Measurements from ENCODE around the gene EDN2.

EDN2 gene

DNA sequence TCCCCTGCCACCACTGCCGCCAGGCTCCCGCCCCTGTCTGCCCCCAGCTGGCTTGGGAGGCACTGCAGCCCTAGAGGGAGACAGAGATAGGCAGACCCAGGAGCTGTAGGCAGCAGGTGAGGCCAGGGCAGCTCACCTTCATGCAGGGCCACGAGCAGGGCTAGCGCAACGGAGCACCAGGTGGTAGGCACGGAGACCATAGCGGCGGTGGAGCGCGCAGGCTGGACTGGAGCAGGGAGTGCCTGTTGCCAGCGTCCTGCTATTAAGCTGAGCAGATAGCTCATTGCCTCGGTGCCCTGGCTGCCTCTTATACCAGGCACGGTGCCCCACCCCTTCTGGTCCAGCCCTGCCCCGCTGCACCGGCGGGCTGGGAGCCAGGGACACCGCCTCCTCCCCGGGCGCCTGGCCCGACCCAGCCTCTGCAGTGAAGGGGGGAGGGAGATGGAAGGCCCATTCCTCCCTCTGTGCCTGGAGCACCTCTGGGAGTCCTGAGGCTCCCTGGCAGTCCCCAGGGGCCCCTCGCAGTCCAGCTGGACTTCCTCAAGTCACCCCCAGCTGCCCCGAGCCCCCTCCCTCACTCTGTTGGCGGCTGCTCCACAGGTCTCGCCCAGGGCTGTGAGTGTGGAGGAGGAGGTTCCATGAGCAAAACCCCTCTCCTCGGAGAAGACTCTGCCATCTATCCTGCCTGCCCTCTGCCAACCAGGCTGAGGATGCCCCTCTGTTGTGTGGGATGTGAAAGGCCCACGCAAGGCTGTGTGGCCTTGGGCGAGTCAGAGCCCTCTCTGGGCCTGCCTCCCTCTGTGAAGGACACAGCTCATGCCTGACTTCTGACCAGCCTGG, at the start of gene EDN2:
TSS of gene EDN2 (minus strand) at position 282 of the 840 bp plus-strand sequence. CDS start at position 200, 82 bp downstream.
- DNase-seq (ENCODE audit: low read depth in 2 of 2), result no peak

DNA sequence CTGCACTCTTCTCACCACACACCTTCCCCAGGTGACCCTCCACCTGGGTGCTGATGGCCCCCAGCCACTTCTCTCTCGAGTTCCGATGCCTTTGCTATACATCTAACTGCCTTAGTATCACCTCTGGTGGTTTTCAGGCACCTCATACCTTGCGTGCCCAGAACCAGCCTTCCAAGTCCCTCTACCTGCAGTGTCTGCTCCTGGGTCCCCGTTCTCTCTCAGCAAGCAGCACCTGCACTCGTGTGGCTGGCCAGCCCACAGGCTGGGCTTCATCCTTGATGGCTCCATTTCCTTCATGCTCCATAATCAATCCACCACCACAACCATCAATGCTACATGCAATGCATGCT, 49.2 kb upstream of the EDN2 start:
- DNase-seq (ENCODE audit: low read depth in 2 of 2), result no peak

DNA sequence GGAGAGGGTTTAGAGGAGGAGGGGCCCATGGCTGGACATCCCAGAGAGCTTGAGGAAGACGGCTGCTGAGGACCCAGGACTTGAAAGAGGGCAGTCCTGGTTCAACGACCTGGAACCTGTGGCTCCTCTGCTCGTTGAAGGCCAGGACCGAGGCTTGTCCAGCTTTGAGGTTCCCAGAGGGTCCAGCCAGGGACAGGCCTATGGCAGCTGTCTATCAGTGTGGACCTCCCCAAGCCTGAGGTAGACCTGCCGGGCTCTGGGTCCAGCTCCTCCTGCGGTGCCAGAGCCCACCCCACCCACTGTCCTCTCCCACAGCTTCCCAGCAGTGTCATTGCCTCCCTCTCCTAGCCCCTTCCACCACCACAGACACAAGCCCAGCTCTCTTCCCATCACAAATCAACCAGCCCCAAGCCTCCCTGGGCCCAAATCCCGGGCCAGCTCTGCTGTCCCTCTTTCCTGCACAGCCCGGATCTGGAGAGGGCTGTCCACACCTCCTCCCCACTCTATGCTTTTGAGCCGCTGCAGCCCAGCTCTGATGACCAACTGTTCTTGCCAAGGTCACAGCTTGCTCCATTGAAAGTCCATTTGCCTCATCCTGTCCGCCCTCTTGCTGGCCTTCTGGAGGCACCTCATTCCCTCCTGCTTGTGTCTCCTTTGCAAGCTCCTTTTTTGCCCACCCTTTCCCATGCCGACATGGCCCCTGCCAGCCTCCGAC, 48.7 kb upstream of the EDN2 start:
- DNase-seq (ENCODE audit: low read depth in 2 of 2), result no peak

DNA sequence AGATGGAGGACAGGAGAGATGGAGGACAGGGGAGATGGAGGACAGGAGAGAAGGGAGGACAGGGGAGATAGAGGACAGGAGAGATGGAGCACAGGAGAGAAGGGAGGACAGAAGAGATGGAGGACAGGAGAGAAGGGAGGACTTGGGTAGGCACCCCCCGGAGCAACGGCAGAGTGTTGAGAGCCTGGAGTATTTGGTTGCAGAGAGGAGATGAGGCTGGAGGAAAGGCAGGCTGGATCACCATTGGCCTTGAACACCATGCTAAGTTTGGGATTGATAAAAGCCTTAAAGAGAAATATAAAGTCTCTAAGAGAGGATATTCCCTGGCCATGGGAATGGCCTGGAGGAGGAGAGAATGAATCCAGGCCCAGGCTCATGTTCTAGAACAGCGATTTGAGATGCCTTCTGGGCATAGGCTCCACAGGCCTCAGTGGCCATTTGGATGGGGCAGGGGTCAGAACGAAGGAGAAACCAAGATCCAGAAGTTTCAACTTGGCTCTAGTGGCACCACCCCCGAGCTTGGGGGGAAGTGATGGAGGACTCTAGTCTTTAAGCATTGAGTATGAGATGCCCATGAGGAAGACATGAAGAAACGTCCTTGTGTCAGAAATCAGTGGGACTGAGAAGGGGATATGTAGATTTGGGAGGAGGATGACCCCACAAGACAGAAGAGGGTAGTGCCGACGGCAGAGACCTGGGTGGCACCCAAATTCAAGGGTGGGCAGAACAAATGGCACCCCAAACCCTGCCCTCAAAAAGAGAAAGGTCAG, 47.9 kb upstream of the EDN2 start:
- DNase-seq (ENCODE audit: low read depth in 2 of 2), result no peak

DNA sequence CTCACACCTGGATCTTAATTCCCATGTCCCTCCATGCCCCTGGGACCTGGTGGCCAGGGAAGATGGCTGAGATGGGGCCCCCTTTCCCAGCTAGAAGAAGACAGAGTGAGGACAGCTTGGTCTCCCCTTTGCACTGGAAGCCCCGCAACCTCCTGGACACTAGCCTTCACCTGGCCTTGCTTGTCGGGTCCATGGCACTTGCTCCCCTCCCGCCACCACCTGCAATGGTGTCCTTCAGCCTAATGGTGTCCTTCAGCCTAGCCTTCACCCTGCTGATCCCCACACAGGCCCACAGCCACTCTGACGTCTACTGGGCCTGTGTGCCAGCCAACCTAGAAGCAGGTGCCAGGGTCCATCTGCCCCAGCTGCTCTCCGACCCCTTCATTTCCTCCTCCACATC, 45.9 kb upstream of the EDN2 start:
- DNase-seq (ENCODE audit: low read depth in 2 of 2), result no peak

DNA sequence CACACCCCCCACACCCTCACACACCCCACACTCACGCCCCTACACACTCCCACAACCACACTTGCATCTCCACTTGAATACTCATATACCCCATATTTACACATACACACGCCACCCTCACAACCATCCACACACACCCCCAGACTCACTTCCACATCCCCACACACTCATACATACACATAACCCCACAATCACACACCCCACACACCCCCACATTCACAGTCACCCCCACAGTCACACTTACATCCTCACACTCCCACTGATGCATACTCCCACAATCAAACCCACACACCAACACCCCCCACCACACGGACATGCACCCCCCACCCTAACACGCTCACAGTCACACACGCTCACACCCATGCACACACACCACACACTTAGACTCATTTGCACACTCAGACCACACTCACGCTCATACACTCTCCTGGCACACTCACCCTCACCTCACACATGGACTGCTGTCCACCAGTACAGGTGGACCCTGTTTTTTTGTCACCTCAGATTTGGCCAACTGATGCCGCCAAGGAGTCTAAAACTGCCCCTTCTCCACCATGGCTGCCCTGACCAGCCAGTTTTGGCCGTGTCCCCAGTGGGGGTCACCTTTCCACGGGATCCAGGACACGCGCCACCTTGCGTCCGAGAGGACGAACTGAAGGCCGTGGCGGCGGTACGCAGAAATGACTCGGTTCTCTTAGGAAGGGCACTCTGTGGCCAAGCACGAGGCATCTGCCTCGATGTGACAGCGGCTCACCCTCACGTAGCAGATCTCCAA, 45.3 kb upstream of the EDN2 start:
- no peak for DNase-seq (ENCODE audit: low read depth in 2 of 2)

DNA sequence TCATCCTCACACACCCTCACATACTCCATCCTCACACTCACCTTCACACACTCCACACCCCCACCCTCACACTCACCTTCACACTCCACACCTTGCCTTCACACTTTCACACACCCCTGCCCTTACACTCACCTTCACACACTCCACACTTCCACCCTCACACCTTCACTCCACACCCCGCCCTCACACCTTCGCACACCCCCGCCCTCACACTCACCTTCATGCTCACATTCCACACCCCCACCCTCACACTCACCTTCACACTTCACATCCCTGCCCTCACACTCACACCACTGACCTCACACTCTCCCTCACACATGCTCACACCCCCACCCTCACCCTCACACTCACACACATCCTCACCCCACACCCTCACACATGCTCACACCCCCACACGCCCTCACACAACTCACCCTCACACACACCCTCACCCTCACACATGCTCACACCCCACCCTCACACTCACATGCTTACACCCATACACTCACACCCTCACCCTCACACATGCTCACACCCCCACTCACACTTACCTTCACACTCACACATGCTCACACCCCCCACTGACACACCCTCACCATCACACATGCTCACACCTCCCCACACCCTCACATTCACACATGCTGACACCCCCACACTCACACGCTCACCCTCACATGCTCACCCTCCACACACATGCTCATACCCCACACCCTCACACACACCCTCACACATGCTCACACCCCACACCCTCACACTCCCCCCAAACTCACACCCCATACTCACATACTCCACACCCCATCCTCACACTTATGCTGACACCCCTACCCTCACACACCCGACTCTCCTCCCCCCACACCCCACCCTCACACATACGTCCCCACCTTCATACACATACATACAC, 44.5 kb upstream of the EDN2 start:
- no peak for DNase-seq (ENCODE audit: low read depth in 2 of 2)

DNA sequence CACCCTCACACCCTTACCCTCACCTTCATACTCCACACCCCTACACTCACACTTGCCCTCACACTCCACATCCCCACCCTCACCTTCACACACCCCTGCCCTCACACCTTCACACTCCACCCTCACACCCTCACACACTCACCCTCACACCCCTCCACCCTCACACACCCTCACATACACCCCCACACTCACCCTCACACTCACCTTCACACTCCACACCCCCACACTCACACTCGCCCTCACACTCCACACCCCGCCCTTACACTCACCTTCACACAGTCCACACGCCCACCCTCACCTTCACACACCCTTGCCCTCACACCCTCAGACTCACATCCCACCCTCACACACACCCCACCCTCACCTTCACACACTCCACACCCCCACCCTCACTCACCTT, 43.6 kb upstream of the EDN2 start:
- DNase-seq (ENCODE audit: low read depth in 2 of 2), result no peak

DNA sequence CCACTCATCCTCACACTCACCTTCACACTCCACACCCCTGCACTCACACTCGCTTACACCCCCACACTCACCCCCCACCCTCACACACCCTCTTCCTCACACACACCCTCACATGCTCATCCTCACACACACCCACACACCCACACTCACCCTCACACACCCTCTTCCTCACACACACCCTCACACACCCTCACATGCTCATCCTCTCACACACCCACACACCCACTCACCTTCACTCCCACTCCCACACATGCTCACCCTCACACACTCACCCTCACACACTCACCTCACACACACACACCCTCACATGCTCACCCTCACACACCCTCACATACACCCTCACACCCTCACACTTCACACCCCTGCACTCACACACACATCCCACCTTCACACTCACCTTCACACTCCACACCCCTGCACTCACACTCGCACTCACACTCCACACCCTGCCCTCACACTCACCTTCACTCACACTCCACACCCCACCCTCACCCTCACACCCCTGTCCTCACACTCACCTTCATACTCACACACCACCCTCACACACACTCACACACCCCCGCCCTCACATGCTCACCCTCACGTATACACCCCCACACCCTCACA, 42.6 kb upstream of the EDN2 start:
- DNase-seq (ENCODE audit: low read depth in 2 of 2), result no peak

DNA sequence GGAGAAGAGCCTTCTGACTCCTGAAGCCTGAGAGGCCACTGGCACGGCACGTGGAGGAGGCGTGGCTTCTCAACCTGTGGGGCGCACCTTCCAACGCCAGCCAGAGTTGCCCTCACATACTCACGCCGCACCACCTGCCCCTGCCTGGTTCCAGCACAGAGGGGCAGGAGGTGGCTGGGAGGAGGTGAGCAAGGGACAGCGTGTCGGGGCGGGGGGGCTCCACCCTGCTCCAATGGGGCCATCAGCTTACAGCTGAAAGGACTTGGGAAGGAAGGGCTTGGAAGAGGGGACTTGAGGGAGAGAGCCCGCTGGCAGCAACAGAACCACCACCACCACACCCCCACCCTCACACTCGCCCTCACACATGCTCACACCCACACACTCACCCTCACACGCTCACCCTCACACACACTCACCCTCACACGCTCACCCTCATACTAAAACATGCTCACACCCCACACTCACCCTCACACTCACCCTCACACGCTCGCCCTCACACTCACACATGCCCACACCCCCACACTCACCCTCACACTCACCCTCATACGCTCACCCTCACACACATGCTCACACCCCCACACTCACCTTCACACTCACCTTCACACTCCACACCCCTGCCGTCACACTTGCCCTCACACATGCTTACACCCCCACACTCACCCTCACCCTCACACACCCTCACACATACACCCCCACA, 41.6 kb upstream of the EDN2 start:
- no peak for DNase-seq (ENCODE audit: low read depth in 2 of 2)

DNA sequence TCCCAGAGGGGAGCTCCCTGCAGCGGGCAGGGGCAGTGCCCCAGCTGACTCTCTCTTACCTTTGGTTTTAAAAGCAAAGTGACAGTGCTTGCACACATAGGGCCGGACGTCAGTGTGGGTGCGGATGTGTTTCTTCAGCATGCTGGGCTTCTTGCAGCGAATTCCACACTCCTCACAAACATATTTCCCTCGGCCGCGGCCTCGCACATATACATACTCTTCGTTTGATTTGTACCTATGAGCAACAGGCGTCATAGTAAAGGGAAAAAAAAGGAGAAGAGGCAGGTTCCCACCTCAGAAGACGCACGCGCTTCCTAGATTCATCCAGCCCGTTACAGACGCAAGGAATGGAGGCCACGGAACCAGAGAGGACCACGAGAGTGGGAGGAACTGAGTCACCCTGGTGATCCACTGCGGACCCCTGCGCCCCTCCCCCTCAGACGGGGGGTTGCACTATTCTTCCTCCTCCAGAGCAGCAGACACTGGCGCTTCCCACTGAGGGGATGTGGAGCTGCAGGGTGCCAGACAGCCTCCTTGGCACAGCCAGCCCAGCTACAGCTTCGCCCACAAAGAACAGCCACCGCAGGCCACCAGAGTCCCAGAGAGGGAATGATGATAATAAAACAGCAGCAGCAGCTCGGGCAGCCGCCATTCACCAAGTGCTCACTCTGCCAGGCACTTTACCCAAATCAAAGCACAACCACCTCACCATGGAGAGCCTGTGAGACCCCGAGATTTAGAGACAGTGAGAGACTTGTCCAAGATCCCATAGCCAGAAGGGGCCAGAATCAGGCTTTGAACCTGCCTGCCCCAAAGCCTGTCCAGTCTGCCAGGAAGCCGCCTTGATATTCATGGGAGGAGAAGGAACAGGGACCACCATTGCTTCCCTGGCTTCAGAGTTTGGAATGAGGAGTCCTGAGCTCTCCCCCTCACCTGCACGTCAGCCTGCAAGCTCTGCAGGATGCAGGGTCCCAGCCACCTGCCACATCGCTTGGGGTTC, 40.5 kb upstream of the EDN2 start:
- DNase-seq (ENCODE audit: low read depth in 2 of 2), result no peak

DNA sequence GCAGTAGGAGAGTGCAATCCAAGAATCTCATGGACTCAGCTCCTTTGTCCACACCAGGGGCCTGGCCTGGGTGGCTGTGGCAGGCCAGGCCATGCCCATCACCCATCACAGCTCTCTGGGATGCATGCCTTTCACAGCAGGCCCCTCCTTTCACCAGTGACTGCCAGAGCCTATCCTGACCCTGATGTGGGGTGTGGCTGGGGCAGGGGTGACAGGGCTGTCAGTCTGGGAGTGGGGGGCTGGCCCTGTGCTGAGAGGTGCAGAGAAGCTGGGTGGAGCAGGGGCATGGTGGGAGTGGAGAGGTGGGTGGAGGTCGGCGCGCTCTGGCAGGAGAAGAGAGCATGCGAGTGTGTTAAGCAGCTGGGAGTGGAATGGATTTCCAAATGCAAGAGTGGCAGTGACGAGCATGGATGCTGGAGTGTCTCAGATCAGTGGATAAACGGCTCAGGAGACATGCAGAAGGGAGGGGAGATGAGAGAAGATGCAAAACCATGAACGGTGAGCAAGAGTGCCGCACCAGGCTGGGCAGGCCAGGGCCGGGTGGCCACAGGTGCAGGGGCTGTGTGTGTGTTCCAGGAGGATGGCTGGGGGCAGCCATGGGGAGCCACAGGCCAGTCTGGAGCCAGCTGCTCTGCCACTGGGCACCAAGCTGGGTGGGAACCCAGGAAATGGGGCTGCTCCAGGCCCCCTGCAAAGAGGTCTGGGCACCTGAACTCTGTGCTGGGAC, 39.6 kb upstream of the EDN2 start:
- no peak for DNase-seq (ENCODE audit: low read depth in 2 of 2)

DNA sequence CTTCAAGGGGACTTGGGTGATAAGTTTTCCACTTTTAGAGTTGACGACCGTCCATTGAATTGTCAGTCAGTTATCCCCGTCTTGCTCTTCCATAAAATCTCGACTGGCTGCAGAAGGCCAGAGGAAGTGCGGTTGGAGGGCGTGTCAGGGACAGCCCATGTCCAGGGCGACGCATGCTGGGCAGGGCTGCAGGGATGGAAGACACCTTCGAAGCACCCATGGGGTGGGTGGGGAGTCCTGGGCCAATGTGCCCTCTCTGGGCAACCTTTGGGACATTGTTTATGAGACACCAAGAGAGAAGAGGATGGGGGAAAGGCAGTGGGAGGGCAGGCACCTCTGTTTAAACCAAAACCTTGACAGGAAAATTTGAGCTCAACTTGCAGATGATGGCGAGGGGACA, 38.6 kb upstream of the EDN2 start:
- DNase-seq (ENCODE audit: low read depth in 2 of 2), result no peak

DNA sequence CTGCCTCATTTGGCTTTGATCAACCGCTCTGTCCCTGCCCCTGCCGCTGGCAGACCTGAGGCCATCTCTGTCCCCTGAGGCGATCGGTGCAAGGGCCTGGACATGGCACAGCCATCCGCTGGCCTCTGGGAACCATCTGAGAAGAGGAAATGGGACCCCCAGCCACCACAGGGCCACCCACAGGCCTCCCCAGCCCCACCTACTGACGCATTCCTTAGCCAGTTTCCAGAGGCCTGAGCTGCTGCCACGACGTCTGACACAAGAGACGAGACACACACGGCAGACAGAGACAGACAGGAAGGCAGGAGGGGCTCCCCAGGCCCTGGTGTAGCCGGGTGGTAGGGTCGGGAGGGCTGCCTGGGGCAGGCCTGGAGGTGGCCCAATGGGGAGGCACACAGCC, 37.3 kb upstream of the EDN2 start:
- no peak for DNase-seq (ENCODE audit: low read depth in 2 of 2)

DNA sequence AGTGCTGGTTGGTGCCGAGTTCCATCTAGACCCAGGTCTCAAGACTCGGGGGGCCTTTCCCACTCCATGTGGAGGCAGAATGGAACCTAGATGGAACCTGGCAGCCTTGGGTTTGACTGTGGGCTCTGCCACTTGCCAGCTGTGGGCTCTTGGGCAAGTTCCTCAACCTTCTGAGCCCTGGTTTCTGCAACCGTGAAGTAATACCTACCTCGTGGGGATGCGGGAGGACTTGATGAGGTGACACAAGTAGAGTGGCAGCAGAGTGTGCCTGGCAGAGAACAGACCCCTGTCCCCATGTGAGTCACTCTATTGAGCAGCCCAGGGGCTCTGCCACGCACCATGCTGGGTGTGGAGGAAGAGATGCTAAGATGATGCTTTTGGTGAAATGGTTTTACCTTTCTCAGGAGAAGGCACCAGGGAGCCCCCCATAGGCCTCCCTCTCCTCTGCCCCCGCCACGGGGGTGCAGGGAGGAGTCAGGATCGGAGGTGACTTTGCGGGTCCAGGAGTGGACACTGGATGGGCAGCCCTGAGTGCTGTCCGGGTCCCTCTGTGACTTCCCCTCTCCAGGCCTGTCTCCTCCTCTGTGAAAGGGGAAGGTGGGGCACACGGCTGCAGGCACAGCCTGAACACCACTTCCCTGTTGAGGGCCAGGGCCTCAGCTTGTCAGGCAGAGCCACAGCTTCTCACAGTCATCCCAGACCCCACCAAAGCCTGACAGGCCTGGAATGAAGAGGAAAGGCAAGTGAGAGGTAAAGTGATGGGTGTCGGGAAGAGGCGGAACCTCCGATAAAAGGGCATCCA, 36.7 kb upstream of the EDN2 start:
- no peak for DNase-seq (ENCODE audit: low read depth in 2 of 2)

DNA sequence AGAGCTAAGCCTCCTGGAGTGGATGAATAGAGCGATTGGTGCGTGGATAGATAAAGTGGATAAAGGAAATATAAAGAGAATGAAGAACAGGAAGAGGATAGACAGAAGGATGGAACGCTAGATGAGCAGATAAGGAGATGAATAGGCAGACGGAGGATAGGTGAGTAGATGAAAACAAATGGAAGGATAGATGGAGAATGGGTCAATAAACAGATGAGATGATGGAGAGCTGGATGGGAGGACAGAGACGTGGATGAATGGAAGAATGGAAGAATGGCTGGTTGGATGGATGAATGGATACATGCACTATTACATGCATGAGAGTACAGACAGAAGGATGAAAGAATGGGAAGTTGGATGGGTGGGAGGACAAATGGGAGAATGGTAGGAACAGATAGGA, 35.2 kb upstream of the EDN2 start:
- no peak for DNase-seq (ENCODE audit: low read depth in 2 of 2)

DNA sequence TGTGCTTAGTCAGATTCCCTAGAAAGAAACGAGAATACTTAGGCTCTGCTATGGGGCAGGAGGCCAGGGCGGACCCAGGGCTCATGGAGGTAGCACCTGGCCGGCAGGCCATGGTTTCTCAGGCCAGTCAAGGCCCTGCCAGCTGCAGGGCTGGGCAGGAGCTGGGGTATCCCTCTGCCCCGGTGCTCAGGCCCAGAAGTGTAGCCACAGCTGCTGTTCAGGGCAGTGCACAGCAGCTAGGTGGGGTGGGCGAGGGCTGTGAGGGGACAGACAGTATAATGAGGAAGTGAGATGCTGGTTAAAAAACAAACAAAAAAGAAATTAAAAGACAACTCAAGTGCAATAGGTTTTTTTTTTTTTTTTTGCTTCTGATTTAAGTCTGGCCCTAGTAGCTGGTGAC, 34.0 kb upstream of the EDN2 start:
- DNase-seq (ENCODE audit: low read depth in 2 of 2), result no peak
